Ascending aorta (tissue), 2 donors: ENCODE results near the gene CHEK1. TPM values are rescaled to one million over a fixed set of nuclear protein-coding genes. Genes with fewer than 3 reads are reported as not detected.

Source experiments
- DNase-seq, 2 donors: peaks; one replicate each; pipeline ENCODE4 v3.0.0-alpha.2; 2019; ENCODE audit warnings: low spot score in 2 of 2
- H3K27ac ChIP-seq, 2 donors: fragments of 200-600 bp; sonication (generic); one replicate each; pipeline ENCODE4 v1.5.1; 2016 to 2017; ENCODE audit warnings: mild to moderate bottlenecking in 1 of 2
- H3K27me3 ChIP-seq: fragments of 200-600 bp; sonication (generic); one replicate; pipeline ENCODE4 v1.5.1; 2017
- H3K36me3 ChIP-seq, 2 donors: fragments of 200-600 bp; sonication (generic); one replicate each; pipeline ENCODE4 v1.5.1; 2016
- H3K4me1 ChIP-seq, 2 donors: fragments of 200-600 bp; sonication (generic); one replicate each; pipeline ENCODE4 v1.5.1; 2016 to 2017; ENCODE audit warnings: mild to moderate bottlenecking in 1 of 2
- H3K4me3 ChIP-seq, 2 donors: fragments of 200-600 bp; sonication (generic); one replicate each; pipeline ENCODE4 v1.5.1; 2016 to 2017; ENCODE audit warnings: mild to moderate bottlenecking in 1 of 2
- H3K9me3 ChIP-seq, 2 donors: fragments of 200-600 bp; sonication (generic); one replicate each; pipeline ENCODE4 v1.5.1; 2016
- intact Hi-C: fragments of 100-400 bp; cut with DNase I; formaldehyde crosslinking; loops from one replicate; pipeline ENCODE4 v1.15.1; 2023
- total RNA-seq: library from RNA; depleted of rRNA; stranded (reverse); fragments of >200 nt; gene quantifications from one replicate; pipeline ENCODE4 v1.1.0, GENCODE V29; 2016
- TF ChIP-seq, protein P1 (sequence below), 3 experiments: fragments of 200-600 bp in 2 of 3; fragments of 450-650 bp in 1 of 3; sonication (generic) in 2 of 3; IDR thresholded peaks; one replicate each; pipeline ENCODE4 v1.5.1; 2016 to 2019; ENCODE audit warnings: antibody characterized with exemption in 3 of 3, mild to moderate bottlenecking in 1 of 3, moderate library complexity in 1 of 3

CHEK1 gene
- total RNA-seq, 1 donor from 2014 or later, result 0.21 TPM

DNA sequence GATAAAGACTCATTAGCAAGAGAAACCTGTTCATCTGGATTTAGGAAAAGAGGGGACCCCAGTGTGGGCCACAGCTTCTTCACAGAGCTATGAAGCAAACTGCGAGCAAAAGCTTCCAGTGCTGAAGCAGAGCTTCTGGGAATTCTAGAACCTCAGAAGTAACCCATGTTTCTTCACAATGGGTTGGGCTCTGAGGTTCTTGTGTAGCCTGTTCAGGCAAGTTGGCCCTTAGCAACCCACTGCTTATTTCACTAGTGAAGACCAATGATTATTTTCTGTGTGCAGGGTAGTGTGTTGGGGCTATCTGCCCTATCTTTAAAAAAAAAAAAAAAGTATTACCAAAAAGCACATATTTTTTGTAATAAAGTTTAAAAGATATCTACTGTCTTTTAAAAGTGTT, 55.8 kb downstream of the CHEK1 start, which contains the start of gene ACRV1:
TSS of gene ACRV1 (minus strand) at position 101 of the 400 bp plus-strand sequence. CDS start at position 34, 67 bp downstream.
- Histone ChIP-seq H3K27me3 (no peaks in the 10 kb centered on the region), H3K9me3 (no peaks in the 10 kb centered on the region), H3K4me3 (no peak within 1 kb of the TSS), H3K27ac (no peak within 1 kb of the TSS), H3K36me3 (no peaks in the 10 kb centered on the region), H3K4me1 (no peaks in the 10 kb centered on the region)
- TF ChIP-seq, protein P1, sequence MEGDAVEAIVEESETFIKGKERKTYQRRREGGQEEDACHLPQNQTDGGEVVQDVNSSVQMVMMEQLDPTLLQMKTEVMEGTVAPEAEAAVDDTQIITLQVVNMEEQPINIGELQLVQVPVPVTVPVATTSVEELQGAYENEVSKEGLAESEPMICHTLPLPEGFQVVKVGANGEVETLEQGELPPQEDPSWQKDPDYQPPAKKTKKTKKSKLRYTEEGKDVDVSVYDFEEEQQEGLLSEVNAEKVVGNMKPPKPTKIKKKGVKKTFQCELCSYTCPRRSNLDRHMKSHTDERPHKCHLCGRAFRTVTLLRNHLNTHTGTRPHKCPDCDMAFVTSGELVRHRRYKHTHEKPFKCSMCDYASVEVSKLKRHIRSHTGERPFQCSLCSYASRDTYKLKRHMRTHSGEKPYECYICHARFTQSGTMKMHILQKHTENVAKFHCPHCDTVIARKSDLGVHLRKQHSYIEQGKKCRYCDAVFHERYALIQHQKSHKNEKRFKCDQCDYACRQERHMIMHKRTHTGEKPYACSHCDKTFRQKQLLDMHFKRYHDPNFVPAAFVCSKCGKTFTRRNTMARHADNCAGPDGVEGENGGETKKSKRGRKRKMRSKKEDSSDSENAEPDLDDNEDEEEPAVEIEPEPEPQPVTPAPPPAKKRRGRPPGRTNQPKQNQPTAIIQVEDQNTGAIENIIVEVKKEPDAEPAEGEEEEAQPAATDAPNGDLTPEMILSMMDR (IDR thresholded peaks at IDR 0.05), result no peak
- no peak for DNase-seq
- intact Hi-C loops, result no loop called here

DNA sequence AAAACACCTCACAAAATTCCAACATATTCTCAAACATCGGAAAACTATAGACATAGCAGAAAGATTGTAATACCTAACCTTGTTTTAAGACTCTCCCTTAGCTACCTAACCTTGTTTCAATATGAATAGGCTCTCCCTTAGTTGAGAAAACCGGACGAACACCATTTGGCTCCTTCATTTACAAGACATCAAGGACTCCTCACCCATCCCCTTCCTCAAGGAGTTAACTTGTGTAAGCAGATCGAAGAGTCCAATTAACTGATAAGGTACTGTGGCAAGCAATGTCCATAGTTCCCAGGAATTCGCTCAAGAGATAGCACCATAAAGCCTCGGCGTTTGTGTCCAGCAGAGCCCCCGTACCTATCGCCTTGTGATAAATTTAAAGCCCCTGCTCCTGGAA, 60.3 kb downstream of the CHEK1 start:
- H3K36me3 ChIP-seq, result no peaks in the 10 kb centered on the region
- intact Hi-C loops, result no loop called here

DNA sequence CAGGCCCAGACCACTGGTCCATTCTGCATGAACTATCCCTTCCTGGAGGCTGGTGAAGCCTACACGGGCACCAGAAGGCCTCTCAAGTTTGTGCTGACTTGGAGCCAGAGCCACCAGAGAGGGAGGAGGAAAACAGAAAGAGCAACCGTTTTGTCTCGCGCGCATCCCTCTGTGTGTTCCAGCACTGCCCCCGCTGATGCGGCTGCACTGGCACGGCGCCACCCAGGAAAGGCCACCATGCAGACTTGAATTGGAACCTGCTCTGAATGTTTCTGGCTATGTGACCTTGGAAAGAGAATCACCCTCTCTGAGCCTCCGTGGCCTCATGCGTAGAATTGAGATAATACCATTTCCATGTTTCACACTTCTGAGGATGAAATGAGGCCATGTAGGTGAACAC, 63.1 kb downstream of the CHEK1 start:
- no peak for DNase-seq
- intact Hi-C loops, result no loop called here

More for the DNA sequence above, 60.3 kb downstream of the CHEK1 start:
- H3K27ac ChIP-seq, result no peak overlapping the region
- H3K9me3 ChIP-seq, result no peaks in the 10 kb centered on the region
- H3K27me3 ChIP-seq, result no peaks in the 10 kb centered on the region
- no peak overlapping the region for H3K4me3 ChIP-seq
- no peak for DNase-seq
- no peaks in the 10 kb centered on the region for H3K4me1 ChIP-seq
- TF ChIP-seq, protein P1 (IDR thresholded peaks at IDR 0.05), result no peak

DNA sequence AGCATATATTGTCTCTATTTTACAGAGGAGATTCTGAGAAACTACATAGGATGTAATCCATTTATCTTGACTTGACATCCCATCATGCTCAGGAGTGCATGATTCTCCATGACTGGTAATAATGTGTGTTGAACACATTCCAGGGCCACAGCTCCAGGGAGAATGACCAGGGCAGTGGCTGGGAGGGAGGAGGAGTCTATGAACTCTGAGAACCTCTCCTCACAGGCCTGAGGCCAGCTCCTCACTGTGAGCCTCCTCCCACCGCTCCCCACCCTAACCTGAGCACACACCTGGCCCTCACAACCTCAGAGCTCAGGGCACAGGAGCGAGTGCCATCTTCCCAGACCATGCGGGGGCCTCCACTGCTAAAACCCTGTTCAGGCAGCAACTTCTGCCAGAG, 63.7 kb downstream of the CHEK1 start:
- Histone ChIP-seq H3K9me3 (no peaks in the 10 kb centered on the region), H3K4me1 (no peaks in the 10 kb centered on the region), H3K27me3 (no peaks in the 10 kb centered on the region), H3K36me3 (no peaks in the 10 kb centered on the region), H3K4me3 (no peak overlapping the region), H3K27ac (no peak overlapping the region)
- intact Hi-C loops, result no loop called here
- no peak for DNase-seq
- TF ChIP-seq, protein P1 (IDR thresholded peaks at IDR 0.05), result no peak

More for the DNA sequence above, 63.1 kb downstream of the CHEK1 start:
- no peaks in the 10 kb centered on the region for H3K4me1 ChIP-seq
- H3K9me3 ChIP-seq, result no peaks in the 10 kb centered on the region
- H3K27me3 ChIP-seq, result no peaks in the 10 kb centered on the region
- no peak overlapping the region for H3K27ac ChIP-seq
- no peak overlapping the region for H3K4me3 ChIP-seq
- H3K36me3 ChIP-seq, result no peaks in the 10 kb centered on the region
- TF ChIP-seq, protein P1 (IDR thresholded peaks at IDR 0.05), result no peak

DNA sequence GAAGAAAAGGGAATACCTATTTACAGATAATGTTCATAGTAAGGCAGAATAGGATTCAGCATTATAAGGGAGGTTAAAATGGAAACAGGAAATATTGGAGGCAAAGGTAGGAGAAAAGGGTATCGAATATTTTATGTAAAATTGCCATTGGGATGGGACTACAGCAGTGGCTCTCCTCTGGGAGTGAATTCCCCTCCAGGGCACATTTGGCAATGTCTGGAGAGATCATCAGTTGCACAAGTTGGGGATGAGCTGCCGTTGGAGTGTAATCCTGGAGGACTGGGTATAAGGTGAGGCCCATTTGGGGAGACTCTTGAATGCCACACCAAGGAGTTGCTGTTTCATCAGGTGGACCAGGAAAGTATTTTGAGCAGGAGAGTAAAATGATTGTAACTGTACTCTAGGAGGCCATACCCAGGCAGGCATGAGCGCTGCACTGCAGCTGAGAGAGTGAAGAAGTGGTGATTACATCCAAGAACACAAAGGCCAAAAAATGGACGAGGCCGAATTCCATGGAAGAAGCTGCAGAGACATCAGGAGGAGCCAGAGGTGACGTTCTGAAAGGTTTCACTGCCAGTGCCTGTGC, 64.4 kb downstream of the CHEK1 start:
- H3K36me3 ChIP-seq, result no peaks in the 10 kb centered on the region
- DNase-seq, result no peak
- H3K4me1 ChIP-seq, result no peaks in the 10 kb centered on the region
- TF ChIP-seq, protein P1 (IDR thresholded peaks at IDR 0.05), result no peak
- no peaks in the 10 kb centered on the region for H3K27me3 ChIP-seq
- H3K9me3 ChIP-seq, result no peaks in the 10 kb centered on the region
- H3K27ac ChIP-seq, result no peak overlapping the region
- intact Hi-C loops, result no loop called here
- H3K4me3 ChIP-seq, result no peak overlapping the region

DNA sequence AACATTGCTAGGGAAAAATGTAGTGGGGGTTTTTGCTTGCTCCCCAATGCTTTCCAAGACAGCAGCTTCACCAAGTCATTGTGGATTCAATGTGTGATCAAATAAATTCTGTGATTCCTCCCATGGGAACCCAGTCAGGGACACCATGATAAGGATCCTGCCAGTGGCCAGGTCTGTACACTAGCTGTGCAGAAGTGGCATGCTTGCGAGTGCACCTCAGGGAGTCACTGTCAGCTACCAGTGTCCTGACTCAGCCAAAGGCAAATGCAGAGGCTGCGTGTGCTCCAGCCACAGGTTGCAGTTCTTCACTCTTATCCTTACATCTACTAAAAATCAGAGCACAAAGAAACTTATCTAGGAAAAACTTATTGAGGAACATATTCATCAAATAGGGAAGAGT, 65.0 kb downstream of the CHEK1 start:
- H3K9me3 ChIP-seq, result no peaks in the 10 kb centered on the region
- TF ChIP-seq, protein P1 (IDR thresholded peaks at IDR 0.05), result no peak
- no peaks in the 10 kb centered on the region for H3K27me3 ChIP-seq
- H3K27ac ChIP-seq, result no peak overlapping the region
- H3K36me3 ChIP-seq, result no peaks in the 10 kb centered on the region
- intact Hi-C loops, result no loop called here
- H3K4me3 ChIP-seq, result no peak overlapping the region
- DNase-seq, result no peak
- no peaks in the 10 kb centered on the region for H3K4me1 ChIP-seq
